Prostate gland (tissue), 2 donors: ENCODE data around the gene GRK3. TPM values are rescaled to one million over a fixed set of nuclear protein-coding genes. Genes with fewer than 3 reads are reported as not detected.
"Not testable (repeated sequence)": the region's sequence is repeated elsewhere in the genome, so short reads cannot be mapped to it uniquely, and the experiment has no call there.

ENCODE experiments used
- DNase-seq: peaks from one replicate; pipeline ENCODE4 v3.0.0-alpha.2; 2019; ENCODE audit warnings: low spot score
- H3K27ac ChIP-seq, 2 donors: fragments of 200-600 bp; sonication (generic); 2 replicates each; pipeline ENCODE4 v1.5.1; 2017 to 2019
- H3K27me3 ChIP-seq: fragments of 200-600 bp; sonication (generic); replicated peaks from 2 replicates; pipeline ENCODE4 v1.5.1; 2019; ENCODE audit not compliant: insufficient read depth
- H3K36me3 ChIP-seq, 2 donors: fragments of 200-600 bp; sonication (generic); 1 replicate in 1 of 2; 2 replicates in 1 of 2; pipeline versions ENCODE4 v1.5.1 to v1.8.1; 2017 to 2019
- H3K4me1 ChIP-seq: fragments of 200-600 bp; sonication (generic); replicated peaks from 2 replicates; pipeline ENCODE4 v1.5.1; 2019
- H3K4me3 ChIP-seq, 2 donors: fragments of 200-600 bp; sonication (generic); 2 replicates each; pipeline ENCODE4 v1.5.1; 2017 to 2019
- H3K9me3 ChIP-seq: fragments of 200-600 bp; sonication (generic); 2 replicates; pipeline ENCODE4 v1.5.1; 2017
- CTCF ChIP-seq, 4 experiments: fragments of 200-600 bp in 2 of 4; fragments of 450-650 bp in 2 of 4; sonication (generic) in 2 of 4; IDR thresholded peaks; 1 replicate in 3 of 4; 2 replicates in 1 of 4; pipeline ENCODE4 v1.5.1; 2016 to 2019; ENCODE audit warnings: antibody characterized with exemption in 4 of 4, mild to moderate bottlenecking in 2 of 4, moderate library complexity in 2 of 4
- POLR2A ChIP-seq: fragments of 450-650 bp; IDR thresholded peaks from one replicate; pipeline ENCODE4 v1.6.1; 2016; ENCODE audit warnings: antibody characterized with exemption, mild to moderate bottlenecking
- POLR2AphosphoS5 ChIP-seq: sonication (generic); formaldehyde crosslinking; IDR thresholded peaks from one replicate; pipeline ENCODE4 v1.6.1; 2017; ENCODE audit warnings: antibody characterized with exemption
- WGBS: methylation state at CpG from one replicate; pipeline ENCODE4 v1.1.5; 2018; 5-methylcytosine and 5-hydroxymethylcytosine counted together
- intact Hi-C: fragments of 100-400 bp; cut with DNase I; formaldehyde crosslinking; loops from one replicate; pipeline ENCODE4 v1.14.2; 2022
- total RNA-seq, 2 donors: library from RNA; depleted of rRNA; stranded (reverse); fragments of >200 nt; gene quantifications; one replicate each; pipeline ENCODE4 v1.1.0, GENCODE V29; 2016

GRK3 gene
- total RNA-seq, 2 donors from 2014 or later: 10.2 to 16.9 TPM

- DNase-seq, H3K4me3 ChIP-seq, H3K36me3 ChIP-seq, H3K9me3 ChIP-seq, H3K4me1 ChIP-seq, intact Hi-C loops, H3K27me3 ChIP-seq: not testable (repeated sequence)
- WGBS: 43% methylated on average over 10 of the region's 10 CpGs
- H3K27ac ChIP-seq: peak overlapping the region; percentile 68 to 75
Measured at GRCh38 chr22:25562966-25563760, 1.3 kb upstream of the GRK3 start.

GRCh38 chr22:25563761-25564319 lies 635 bp upstream of the GRK3 start:
- Histone ChIP-seq H3K27ac (peak overlapping the region; percentile 68 to 75), H3K27me3 (no peaks in the 10 kb centered on the region), H3K4me3 (peak overlapping the region; percentile 92 to 97), H3K36me3 (no peaks in the 10 kb centered on the region), H3K4me1 (peaks cover 4% of the 10 kb centered on the region), H3K9me3 (no peaks in the 10 kb centered on the region)
- no peak for DNase-seq
- intact Hi-C loops: no loop called here
- TF ChIP-seq POLR2AphosphoS5 (no peak), CTCF (IDR thresholded peaks at IDR 0.05) (no peak), POLR2A (no peak)
- 6% methylated on average over 21 of the region's 21 CpGs for WGBS

GRCh38 chr22:25564979-25565677 lies 653 bp downstream of the GRK3 start:
- Histone ChIP-seq H3K4me3 (peak overlapping the region; percentile 92 to 97), H3K27me3 (no peaks in the 10 kb centered on the region), H3K27ac (peak overlapping the region; percentile 78 to 87), H3K4me1 (peaks cover 4% of the 10 kb centered on the region), H3K36me3 (no peaks in the 10 kb centered on the region), H3K9me3 (no peaks in the 10 kb centered on the region)
- intact Hi-C loops: no loop called here
- peak; percentile 47 for DNase-seq
- TF ChIP-seq CTCF (IDR thresholded peaks at IDR 0.05) (no peak), POLR2A (no peak)
- WGBS: 1% methylated on average over 33 of the region's 61 CpGs

- intact Hi-C loops: no loop called here
- Histone ChIP-seq H3K36me3 (no peaks in the 10 kb centered on the region), H3K9me3 (no peaks in the 10 kb centered on the region), H3K27me3 (no peaks in the 10 kb centered on the region), H3K27ac (peak overlapping the region; percentile 78 to 87), H3K4me1 (peaks cover 4% of the 10 kb centered on the region), H3K4me3 (peak overlapping the region in 1 of 2 donors; percentile 92)
- TF ChIP-seq POLR2A (no peak), CTCF (IDR thresholded peaks at IDR 0.05) (no peak), POLR2AphosphoS5 (no peak)
- 82% methylated on average over 5 of the region's 5 CpGs for WGBS
- DNase-seq: no peak
Measured at GRCh38 chr22:25566186-25566897, 1.9 kb downstream of the GRK3 start.

GRCh38 chr22:25566898-25567235 lies 2.4 kb downstream of the GRK3 start:
- TF ChIP-seq POLR2A (no peak), CTCF (IDR thresholded peaks at IDR 0.05) (no peak)
- WGBS: 43% methylated on average over 2 of the region's 2 CpGs
- H3K9me3 ChIP-seq: no peaks in the 10 kb centered on the region
- intact Hi-C loops: no loop called here
- no peaks in the 10 kb centered on the region for H3K36me3 ChIP-seq
- H3K27ac ChIP-seq: peak overlapping the region in 1 of 2 donors; percentile 87
- H3K27me3 ChIP-seq: no peaks in the 10 kb centered on the region
- peaks cover 4% of the 10 kb centered on the region for H3K4me1 ChIP-seq
- H3K4me3 ChIP-seq: no peak overlapping the region
- no peak for DNase-seq
